Endothelial cell (in vitro differentiated cells): Measurements from ENCODE around the gene CAMLG. TPM values are rescaled to one million over a fixed set of nuclear protein-coding genes. Genes with fewer than 3 reads are reported as not detected.

ENCODE experiments used
- DNase-seq: peaks from one replicate; pipeline ENCODE4 v3.0.0; 2021; ENCODE audit warnings: low spot score
- H3K27ac Mint-ChIP-seq: one replicate; pipeline ENCODE4 v1.8.0; 2021; ENCODE audit warnings: mixed read lengths, inconsistent platforms; ENCODE audit not compliant: unreplicated experiment
- H3K27me3 Mint-ChIP-seq: one replicate; pipeline ENCODE4 v1.8.0; 2021; ENCODE audit warnings: mild to moderate bottlenecking, moderate library complexity, mixed read lengths, inconsistent platforms; ENCODE audit not compliant: unreplicated experiment
- H3K36me3 Mint-ChIP-seq: one replicate; pipeline ENCODE4 v1.8.0; 2021; ENCODE audit warnings: mild to moderate bottlenecking, low read depth, mixed read lengths, inconsistent platforms; ENCODE audit not compliant: unreplicated experiment
- H3K4me1 Mint-ChIP-seq: one replicate; pipeline ENCODE4 v1.8.0; 2021; ENCODE audit warnings: mild to moderate bottlenecking, mixed read lengths, inconsistent platforms; ENCODE audit not compliant: unreplicated experiment
- H3K4me3 Mint-ChIP-seq: one replicate; pipeline ENCODE4 v1.8.0; 2021; ENCODE audit warnings: mild to moderate bottlenecking, mixed read lengths, inconsistent platforms; ENCODE audit not compliant: unreplicated experiment
- H3K9me3 Mint-ChIP-seq: one replicate; pipeline ENCODE4 v1.8.0; 2021; ENCODE audit warnings: mixed read lengths, inconsistent platforms; ENCODE audit not compliant: unreplicated experiment
- CTCF ChIP-seq: fragments of 200-600 bp; sonication (generic); IDR thresholded peaks from one replicate; pipeline ENCODE4 v1.5.0; 2021; ENCODE audit warnings: antibody characterized with exemption; ENCODE audit not compliant: unreplicated experiment
- total RNA-seq: library from RNA; stranded (reverse); fragmentation: NEBNext Ultra II Directional; extraction: Animal tissue kit (Norgen Biotek cat#: 25700); gene quantifications from one replicate; pipeline ENCODE4 v1.2.1, GENCODE V29; 2021; ENCODE audit not compliant: unreplicated experiment

Gene CAMLG
- total RNA-seq, 1 donor from 2014 or later, result 35.6 TPM

GRCh38 chr5:134777366-134777765 is 39.0 kb downstream of the CAMLG start:
- no peak for TF ChIP-seq CTCF
- Mint-ChIP-seq H3K4me1 (no peaks in the 10 kb centered on the region), H3K27me3 (no peaks in the 10 kb centered on the region), H3K27ac (no peak overlapping the region), H3K36me3 (peaks cover 32% of the 10 kb centered on the region), H3K4me3 (no peak overlapping the region), H3K9me3 (no peaks in the 10 kb centered on the region)
- DNase-seq, result no peak

- Mint-ChIP-seq H3K27ac (no peak overlapping the region), H3K27me3 (no peaks in the 10 kb centered on the region), H3K36me3 (peaks cover 32% of the 10 kb centered on the region), H3K9me3 (no peaks in the 10 kb centered on the region), H3K4me3 (no peak overlapping the region), H3K4me1 (no peaks in the 10 kb centered on the region)
- TF ChIP-seq CTCF, result no peak
- DNase-seq, result no peak
Observed at GRCh38 chr5:134784241-134784920, 46.0 kb downstream of the CAMLG start.

GRCh38 chr5:134784946-134785620 is 46.7 kb downstream of the CAMLG start:
- peaks cover 35% of the 10 kb centered on the region for H3K36me3 Mint-ChIP-seq
- H3K9me3 Mint-ChIP-seq, result no peaks in the 10 kb centered on the region
- no peak overlapping the region for H3K27ac Mint-ChIP-seq
- TF ChIP-seq CTCF, result no peak
- DNase-seq, result no peak
- H3K4me3 Mint-ChIP-seq, result no peak overlapping the region
- H3K27me3 Mint-ChIP-seq, result no peaks in the 10 kb centered on the region
- no peaks in the 10 kb centered on the region for H3K4me1 Mint-ChIP-seq

- H3K27me3 Mint-ChIP-seq, result no peaks in the 10 kb centered on the region
- no peak for TF ChIP-seq CTCF
- H3K36me3 Mint-ChIP-seq, result peaks cover 36% of the 10 kb centered on the region
- no peak for DNase-seq
- H3K4me3 Mint-ChIP-seq, result no peak overlapping the region
- H3K9me3 Mint-ChIP-seq, result no peaks in the 10 kb centered on the region
- no peak overlapping the region for H3K27ac Mint-ChIP-seq
- H3K4me1 Mint-ChIP-seq, result no peaks in the 10 kb centered on the region
Observed at GRCh38 chr5:134787692-134788091, 49.3 kb downstream of the CAMLG start.

- Mint-ChIP-seq H3K4me1 (peaks cover 7% of the 10 kb centered on the region), H3K4me3 (no peak overlapping the region), H3K27ac (no peak overlapping the region), H3K27me3 (no peaks in the 10 kb centered on the region), H3K9me3 (no peaks in the 10 kb centered on the region), H3K36me3 (peaks cover 40% of the 10 kb centered on the region)
- TF ChIP-seq CTCF, result no peak
- DNase-seq, result no peak
Observed at GRCh38 chr5:134791580-134791979, 53.2 kb downstream of the CAMLG start.
